ENCODE measurements around the gene FOXA2.

DNA sequence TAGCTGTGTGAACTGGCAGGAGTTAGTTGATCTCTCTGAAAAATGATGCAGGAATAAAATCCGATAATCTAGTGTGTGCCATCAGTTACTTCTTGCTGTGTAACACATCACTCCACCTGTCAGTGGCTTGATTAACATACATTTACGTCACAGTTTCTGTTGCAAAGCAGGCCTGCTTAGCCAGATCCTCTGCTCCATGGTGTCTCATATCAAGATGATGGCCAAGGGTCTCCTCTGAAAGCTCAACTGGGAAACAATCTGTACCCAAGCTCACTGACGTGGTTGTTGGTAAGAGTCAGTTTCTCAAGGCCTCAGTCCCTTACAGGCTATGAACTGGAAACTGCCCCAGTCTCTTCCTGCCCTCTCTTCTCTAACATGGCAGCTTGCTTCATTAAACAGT is 51.8 kb downstream of the FOXA2 start:
- TF ChIP-seq, protein P1, sequence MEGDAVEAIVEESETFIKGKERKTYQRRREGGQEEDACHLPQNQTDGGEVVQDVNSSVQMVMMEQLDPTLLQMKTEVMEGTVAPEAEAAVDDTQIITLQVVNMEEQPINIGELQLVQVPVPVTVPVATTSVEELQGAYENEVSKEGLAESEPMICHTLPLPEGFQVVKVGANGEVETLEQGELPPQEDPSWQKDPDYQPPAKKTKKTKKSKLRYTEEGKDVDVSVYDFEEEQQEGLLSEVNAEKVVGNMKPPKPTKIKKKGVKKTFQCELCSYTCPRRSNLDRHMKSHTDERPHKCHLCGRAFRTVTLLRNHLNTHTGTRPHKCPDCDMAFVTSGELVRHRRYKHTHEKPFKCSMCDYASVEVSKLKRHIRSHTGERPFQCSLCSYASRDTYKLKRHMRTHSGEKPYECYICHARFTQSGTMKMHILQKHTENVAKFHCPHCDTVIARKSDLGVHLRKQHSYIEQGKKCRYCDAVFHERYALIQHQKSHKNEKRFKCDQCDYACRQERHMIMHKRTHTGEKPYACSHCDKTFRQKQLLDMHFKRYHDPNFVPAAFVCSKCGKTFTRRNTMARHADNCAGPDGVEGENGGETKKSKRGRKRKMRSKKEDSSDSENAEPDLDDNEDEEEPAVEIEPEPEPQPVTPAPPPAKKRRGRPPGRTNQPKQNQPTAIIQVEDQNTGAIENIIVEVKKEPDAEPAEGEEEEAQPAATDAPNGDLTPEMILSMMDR (conservative IDR thresholded peaks at IDR 0.05), result no peak
- no peak for TF ChIP-seq ZFX (IDR thresholded peaks at IDR 0.05)

Measured in C4-2B (cell line).